GM18520 (cell line): ENCODE data around the gene PNPO.

Source experiments
- ATAC-seq: cut with Tn5 transposase; IDR thresholded peaks from one replicate; pipeline ENCODE4 v1.9.1; 2021; ENCODE audit not compliant: unreplicated experiment

The PNPO gene

GRCh38 chr17:47996201-47996600, 54.8 kb downstream of the PNPO start:
- no peak for ATAC-seq

- no peak for ATAC-seq
These were observed 56.2 kb downstream of the PNPO start for GRCh38 chr17:47997586-47997985.

- ATAC-seq = no peak
These were observed 56.7 kb downstream of the PNPO start for GRCh38 chr17:47998044-47998443.
